SKM-1 treated with dmso at 0.1 percent for 144 hours (cell line): Measurements from ENCODE around the gene EBF4.
A peak's percentile ranks its signal among the peaks of the same experiment; 100 is the strongest.
"Not testable (repeated sequence)": the region's sequence is repeated elsewhere in the genome, so short reads cannot be mapped to it uniquely, and the experiment has no call there.

Experiments
- DNase-seq: peaks from one replicate; lab custom pipeline; 2025; ENCODE audit not compliant: unreplicated experiment; lab: John Stamatoyannopoulos, UW

EBF4 gene

DNA sequence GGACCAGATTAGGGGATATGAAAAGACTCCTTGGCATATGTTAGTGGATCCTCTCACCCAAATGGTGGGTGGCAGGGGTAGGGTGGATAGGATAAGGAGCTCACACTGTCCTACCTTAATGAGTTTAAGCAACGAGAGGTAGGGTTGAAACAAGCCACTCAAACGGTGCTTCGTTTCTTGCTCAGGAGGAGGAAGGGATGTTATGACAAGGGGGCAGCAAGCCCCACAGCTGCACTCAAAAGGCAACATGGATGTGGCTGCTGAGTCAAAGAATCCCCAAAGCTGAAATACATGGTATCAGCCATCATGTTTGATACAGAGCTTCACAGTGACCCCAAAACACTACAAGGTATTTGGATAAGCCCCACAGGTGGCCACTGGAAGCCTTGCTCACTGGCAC, 20.1 kb upstream of the EBF4 start:
- DNase-seq, result no peak

DNA sequence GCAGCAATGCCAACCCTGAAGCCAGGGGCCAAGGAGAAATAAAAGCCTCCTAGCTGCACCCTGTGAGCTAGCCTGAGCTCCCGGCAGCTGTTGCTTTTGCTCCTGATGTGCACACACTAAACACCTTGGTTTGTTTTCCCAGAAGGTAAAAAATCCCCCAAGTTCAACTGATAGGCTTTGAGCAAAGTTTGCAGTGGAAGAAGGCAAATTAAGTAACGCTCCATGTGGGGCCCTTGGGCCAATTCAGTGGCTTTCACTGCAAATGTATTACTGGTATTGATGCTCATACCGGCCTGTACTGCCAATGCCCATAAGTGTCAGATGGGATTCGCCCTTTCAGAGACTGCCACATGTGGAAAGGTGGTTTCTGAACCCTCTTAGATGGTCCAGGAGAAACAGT, 19.1 kb upstream of the EBF4 start:
- DNase-seq, result no peak

DNA sequence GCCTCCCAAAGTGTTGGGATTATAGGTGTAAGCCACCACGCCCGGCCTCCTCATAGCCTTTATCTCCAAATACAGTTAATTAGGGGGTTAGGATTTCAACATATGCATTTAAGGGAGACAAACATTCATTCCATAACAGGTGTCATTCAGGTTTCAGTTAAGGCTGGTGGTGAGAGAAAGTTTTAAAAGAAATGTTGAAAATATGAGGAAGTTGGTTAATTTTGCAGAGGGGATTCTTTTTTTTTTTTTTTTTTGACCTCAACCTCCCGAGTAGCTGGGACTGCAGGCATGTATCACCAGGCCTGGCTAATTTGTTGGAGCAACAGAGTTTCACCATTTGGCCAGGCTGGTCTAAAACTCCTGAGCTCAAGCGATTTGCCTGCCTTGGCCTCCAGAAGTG, 12.5 kb upstream of the EBF4 start:
- no peak for DNase-seq

DNA sequence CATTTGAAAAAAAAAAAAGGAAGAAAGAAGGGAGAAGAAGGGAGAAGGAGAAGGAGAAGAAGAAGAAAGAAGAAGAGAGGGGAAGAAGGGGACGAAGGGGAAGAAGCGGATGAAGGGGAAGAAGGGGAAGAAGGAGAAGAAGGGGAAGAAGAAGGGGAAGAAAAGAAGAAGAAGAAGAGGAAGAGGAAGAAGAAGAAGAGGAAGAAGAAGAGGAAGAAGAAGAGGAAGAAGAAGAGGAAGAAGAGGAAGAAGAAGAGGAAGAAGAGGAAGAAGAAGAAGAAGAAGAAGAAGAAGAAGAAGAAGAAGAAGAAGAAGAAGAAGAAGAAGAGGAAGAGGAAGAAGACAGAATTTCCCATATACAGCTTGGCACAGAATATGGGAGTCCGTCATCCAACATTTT, 10.5 kb upstream of the EBF4 start:
- not testable (repeated sequence) for DNase-seq

DNA sequence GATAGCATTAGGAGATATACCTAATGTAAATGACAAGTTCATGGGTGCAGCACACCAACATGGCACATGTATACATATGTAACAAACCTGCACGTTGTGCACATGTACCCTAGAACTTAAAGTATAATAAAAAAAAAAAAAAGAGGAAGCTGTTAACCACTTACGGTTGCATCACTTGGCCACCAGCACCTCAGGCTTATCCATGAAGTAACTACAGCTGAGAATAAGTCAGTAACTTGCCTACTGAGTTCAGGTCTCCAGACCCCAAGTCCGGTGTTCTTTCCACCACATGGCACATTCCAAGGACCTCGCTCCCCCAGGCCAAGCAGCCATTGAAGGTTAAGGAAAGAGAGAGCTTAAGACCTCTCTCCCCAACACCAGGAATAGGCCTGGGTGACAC, 7.8 kb upstream of the EBF4 start:
- DNase-seq, result peak; percentile 69

DNA sequence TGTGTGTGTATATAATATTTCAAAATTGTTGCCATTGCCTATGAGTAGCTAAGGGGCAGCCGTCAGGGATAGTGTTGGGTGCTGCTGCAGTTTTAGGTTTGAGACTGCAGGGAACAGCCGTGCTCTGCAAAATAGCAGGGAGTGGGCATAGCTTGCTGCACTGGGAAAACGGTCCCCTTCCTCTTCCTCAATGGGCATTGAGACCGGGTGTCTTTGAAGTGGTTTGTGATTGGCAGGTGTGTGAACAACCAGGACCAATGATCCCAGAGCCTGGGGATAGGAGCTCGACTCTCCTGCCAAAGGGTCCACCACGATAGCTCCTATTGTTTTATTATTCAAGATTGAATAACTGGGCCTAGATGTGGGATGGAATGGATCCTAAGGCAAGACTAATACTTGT, 5.1 kb upstream of the EBF4 start:
- no peak for DNase-seq

DNA sequence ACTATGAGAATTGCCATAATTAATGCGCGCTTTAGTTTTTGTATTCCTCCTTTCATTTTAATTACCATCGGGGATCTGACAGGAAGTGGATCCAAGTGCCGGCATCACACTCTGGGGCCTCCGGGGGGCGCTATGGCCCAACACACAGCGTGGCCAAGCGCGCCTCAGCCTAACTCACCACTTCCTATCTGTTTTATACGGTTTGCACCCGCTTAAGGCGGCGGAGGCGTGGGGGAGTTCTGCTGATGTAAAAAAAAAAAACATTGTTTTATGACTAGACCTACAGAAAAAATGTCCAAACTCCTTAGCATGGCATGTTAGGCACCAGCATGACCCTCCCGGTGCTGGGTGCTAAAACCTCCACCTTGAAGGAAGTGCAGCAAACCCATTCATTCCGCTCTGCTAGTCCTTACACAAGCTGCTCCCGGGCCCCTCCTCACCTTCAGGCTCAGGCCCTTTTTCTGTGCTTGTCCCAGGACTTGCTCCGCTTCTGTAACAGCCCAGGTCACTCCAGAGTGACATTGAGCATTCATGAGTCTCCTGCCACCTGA, 4.5 kb upstream of the EBF4 start:
- DNase-seq, result no peak

DNA sequence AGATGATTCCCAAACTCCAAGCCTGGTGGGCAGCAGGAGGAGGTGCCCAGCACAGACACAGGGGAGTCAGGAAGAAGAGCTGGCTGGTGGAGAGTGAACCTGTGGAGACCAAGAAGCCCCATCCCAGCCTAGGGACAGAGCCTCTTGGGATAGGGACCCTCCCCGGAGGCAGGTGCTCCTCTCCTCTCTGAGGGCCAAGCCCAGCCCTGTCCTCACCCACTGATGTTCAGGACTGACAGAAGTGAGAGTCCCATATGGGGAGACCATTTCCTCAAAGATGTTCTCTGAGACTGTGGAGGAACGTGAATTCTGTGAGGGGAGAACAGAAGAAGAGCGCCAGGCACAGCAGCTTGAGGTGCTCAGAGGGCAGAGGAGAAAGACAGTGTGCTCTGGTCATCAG, 2.4 kb upstream of the EBF4 start:
- DNase-seq, result no peak

DNA sequence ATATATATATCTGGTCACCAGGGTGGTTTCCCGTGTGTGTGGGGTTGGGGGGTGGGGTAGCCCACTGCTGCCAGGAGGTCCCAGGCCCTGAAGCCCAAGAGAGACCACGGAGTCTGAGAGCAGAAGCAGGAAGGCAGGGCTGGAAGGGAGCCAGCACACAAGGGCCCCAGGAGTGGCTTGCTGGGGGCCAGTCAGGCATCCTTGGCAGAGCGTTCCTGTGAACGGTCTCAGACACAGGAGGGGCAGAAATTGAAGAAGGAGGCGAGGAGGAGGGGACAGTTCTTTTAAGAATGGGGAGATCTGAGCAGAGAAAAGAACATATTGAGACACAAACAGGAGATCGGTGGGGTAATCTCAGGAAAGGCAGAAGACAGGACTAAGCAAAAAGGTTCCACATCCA, 1.9 kb upstream of the EBF4 start:
- no peak for DNase-seq

DNA sequence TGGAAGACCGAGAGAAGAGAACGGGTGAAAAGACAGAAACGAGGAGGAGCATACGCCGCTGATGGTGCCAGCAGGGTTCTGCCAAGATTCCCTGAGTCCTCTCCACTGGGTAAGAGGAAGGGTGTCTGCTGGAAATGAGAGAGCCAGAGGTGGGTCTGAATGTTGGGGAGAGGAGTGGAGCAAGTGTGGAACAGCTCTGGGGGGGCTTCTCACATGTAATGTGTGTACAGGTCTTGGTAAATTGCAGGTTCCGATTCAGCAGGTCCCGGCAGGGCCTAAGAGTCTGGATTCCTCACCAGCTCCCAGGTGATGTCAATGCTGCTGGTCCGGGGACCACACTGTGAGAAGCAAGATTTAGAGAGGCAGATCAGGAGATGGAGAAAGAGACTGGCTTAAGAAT, 1.5 kb upstream of the EBF4 start:
- no peak for DNase-seq

DNA sequence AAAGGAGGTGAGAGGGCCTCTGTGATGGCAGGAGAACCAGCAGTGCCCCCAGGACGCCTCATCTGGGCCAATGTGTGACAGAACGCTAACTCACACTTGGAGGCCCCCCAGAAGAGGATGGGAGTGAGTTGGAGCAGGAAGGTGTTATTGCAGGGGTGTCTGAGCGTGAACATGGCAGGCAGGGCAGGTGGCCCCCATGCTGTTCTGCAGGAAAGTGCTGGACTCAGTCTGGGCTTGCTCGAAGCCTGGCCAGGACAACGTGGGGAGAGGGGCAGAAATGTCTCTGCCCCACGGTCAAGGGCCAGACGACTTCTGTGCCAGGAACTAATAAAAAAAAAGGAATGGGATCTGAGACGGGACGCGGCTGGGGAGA, 931 bp upstream of the EBF4 start:
- no peak for DNase-seq

DNA sequence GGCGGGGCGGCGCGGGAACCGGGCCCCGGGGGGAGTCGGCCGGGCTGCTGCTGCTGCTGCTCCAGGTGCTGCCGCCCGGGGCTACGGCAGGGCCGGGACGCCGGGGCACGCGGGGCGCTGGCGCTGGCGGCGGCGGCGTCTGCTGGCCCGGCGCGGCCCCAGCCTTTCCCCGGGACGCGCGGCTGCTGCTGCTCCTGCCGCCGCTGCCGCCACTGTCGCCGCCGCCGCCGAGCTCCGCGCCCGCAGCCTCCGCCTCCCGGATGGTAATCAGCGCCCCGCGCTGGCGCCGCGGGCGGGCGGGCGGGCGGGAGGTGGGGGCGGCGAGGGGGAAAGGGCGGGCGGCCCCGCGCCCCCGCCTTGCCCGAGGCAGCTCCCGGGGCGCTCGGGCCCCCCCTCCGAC, 306 bp downstream of the EBF4 start:
- no peak for DNase-seq

DNA sequence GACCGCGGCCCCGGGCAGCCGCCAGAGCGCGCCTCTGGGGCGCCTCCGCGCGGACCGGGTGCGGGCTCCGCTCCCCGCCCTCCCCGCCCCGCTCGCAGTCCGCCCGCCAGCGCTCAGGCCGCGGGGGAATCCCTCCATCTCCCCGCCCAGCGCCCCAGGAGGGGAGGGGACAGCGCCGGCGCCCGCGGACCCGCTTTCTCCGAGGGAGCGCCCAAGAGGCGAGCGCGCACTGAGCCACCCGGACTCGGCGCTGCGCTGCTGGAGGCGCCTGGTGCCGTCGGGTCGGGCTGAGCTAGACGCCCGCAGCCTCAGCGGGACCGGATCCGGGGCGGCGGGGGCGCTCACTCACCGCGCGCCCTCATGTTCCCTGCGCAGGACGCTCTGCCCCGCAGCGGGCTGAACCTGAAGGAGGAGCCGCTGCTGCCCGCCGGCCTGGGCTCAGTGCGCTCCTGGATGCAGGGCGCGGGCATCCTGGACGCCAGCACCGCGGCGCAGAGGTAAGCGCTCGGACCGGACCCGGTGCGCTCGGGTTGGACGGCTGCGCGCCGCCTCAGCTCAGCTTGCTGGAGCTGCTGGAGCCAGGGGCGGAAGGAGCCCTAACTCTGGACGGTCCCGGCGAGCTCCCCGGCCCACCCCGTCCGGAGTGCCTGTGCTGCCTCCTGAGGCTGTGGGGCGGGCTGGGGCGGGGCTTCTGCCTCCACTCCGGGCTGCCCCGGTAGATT, 867 bp downstream of the EBF4 start:
- no peak for DNase-seq

DNA sequence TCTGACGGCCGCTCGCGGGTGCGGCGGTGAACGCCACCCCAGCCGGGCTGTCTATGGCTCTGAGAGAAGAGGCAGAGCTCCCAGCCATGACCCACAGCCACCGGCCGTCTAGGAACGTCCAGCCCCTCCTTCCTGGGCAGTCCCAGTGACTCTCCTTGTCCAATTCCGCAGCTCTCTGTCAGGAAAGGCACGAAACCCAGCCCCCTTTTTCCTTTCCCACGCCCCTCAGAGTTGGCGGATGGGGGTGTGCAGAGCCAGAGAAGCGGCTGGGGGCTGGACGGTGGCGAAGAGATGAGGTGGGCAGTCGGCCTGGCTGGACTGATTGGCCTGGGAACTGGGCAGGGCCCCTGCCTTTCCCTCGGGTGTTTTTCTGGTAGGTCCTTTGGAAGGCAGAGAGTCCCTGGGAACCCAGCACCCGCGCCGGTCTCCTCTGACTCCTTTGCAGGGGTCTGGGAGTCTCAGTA, 1.5 kb downstream of the EBF4 start:
- DNase-seq, result no peak

DNA sequence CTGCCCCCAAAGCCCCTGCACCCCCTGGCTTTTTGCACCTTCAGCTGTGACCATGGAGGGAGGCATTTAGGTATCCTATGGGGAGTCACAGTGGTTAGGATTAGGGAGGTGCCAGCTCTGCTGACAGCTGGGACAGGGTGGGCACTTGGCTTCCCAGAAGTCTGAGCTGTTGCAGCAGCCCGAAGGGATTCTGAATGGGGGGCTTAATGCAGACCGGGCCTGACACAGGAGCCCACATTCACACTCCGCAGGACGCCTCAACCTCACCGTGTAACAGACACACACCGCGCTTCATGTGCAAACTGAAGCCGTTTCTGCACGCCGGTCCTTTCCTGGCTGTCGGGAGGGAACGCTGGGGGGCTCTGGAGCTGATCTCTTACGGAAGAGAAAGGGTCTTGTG, 1.9 kb downstream of the EBF4 start:
- no peak for DNase-seq

DNA sequence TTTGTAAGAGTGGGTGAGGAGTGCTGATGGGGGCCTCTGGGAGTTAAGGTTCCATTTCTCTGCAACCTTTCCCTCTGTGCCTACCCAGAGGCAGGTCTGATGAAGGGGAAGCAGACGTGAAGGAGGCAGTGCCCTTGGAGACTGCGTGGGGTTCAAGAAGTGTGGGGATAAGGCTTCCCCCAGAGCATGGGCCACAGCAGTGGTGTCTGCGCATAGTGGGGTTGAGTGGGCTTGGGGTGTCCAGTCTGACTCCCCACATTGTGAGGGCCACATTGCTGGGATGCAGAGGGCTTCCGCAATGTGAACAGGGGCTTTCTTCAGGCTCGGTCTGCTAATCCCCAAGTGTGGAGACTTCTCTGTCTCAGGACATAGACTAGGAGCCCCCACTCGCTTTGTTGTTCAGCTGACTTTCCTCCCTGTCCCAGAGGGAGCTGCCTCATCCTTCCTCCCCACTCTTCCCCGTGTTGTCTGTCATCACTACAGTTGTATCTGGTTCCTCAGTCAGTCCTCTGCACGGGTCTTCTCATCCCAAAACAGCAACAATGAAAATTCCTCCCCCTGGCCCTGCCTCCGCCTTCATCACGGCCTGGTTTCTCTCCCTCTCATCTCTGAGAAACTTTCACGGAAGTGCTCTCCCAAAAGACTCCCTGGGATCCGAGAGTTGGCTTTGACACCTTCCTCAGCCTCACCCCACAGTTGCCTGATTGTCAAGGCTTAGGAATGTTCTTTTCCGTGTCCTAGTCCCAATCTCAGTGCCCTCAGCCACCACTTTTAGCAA, 2.8 kb downstream of the EBF4 start:
- DNase-seq, result no peak

DNA sequence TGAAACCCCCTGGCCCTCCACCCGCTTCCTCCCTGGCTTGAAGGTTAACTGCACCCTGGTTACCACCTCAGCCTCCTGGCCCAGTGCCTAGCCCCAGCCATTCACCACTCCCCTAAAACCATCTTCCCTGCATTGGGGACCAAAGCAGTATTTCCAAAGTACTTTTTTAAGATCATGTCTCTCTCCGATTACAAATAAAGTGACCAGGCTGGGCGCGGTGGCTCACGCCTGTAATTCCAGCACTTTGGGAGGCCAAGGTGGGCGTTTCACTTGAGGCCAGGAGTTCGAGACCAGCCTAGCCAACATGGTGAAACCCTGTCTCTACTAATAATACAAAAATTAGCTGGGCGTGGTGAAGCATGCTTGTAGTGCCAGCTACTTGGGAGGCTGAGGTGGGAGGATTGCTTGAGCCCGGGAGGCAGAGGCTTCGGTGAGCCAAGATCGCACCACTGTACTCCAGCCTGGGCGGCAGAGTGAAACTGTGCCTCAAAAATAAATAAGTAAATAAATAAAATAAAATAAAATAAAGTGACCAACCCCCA, 3.5 kb downstream of the EBF4 start:
- not testable (repeated sequence) for DNase-seq

DNA sequence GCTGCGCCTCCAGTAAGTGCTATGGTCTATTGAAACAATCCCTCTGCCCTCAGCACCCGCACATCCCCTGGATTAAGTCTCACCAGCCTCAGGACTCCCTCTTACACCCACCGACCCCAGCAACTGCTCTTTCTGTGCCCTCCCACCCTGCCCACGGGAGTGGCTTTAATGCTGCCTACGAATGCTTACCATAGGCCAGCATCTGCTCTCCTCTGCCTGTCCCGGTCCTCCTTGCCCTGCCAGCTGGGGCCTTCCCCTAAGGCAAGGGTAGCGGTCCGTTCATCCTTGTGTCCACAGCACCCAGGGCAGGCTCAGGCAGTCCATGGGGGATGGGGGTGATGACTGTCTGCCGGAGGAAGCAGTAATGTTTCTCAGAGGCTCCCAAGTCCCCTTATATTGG, 4.1 kb downstream of the EBF4 start:
- DNase-seq, result no peak

DNA sequence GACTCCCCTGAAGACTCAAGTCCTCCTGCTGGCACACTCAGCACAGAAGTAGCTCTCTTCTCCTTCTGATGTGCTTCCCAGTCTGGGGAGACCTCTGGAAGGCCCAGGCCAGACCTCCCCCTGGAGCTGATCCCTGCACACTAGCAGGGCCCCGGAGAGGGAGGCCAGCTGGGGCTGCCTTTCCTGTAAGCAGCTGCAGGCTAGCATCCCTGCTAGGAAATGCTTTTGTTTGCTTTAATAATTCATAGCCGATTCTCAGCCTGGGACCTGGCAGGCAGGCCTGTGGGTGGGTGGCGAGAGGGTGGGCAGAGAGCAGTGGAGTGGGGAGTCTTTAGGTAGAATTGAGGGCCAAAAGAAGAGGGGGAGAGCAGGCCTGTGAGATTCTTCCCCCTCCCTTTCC, 5.2 kb downstream of the EBF4 start:
- no peak for DNase-seq

DNA sequence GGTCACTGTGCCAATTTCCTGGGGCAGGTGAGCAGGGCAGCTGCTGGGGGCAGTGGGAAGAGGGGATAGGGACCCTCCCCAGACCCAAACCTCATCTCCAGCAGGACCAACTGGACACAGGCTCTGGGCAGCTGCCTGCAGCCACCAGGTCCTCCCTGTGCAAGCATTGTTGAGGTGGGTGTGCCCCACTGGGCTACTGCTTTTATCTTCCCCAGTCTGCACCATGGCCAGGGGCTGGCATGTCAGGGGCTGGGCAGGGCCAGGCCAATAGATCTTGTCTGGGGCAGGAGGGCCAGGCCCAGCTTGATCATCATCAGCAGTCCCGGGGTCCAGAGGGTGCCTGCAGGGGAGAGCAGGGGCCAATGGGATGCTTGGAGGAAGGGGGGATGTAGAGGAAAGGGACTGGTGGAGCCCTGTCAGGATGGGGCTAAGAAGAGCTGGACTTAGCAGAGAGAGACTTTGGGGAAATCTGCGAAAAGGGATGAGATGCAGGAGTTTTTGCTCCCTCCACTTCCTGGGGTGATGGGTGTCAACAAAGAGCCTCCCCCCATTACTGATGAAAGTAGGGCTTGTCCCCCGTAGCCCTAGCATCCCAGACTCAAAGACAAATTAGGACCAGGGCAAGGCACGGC, 5.7 kb downstream of the EBF4 start:
- no peak for DNase-seq

DNA sequence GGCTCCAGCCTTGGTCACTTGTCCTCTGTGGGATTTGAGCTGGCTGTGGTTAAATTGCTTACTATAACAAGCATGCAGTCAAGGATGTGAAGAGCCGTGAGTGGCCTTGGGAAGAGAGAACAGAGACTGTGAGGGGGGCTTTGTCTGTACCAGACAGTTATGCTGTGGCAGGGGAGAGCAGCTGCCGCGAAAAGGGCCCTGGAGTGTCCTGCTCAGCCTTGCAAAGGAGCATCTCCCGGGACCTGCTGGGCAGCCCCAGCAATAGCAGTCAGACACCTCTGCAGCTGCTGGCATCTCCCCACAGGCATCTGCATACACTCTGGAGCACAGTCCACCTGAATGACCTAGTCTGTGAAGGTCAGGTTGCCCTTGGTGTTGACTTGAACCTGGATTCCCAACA, 6.3 kb downstream of the EBF4 start:
- no peak for DNase-seq
